NCI-H524 treated with DMSO at 0.1 percent for 48 hours (cell line): ENCODE results near the gene GEN1.
A peak's percentile ranks its signal among the peaks of the same experiment; 100 is the strongest.
"Not testable (repeated sequence)": the region's sequence is repeated elsewhere in the genome, so short reads cannot be mapped to it uniquely, and the experiment has no call there.

Source experiments
- DNase-seq: peaks from one replicate; lab custom pipeline; 2025; lab: John Stamatoyannopoulos, UW

Gene GEN1

DNA sequence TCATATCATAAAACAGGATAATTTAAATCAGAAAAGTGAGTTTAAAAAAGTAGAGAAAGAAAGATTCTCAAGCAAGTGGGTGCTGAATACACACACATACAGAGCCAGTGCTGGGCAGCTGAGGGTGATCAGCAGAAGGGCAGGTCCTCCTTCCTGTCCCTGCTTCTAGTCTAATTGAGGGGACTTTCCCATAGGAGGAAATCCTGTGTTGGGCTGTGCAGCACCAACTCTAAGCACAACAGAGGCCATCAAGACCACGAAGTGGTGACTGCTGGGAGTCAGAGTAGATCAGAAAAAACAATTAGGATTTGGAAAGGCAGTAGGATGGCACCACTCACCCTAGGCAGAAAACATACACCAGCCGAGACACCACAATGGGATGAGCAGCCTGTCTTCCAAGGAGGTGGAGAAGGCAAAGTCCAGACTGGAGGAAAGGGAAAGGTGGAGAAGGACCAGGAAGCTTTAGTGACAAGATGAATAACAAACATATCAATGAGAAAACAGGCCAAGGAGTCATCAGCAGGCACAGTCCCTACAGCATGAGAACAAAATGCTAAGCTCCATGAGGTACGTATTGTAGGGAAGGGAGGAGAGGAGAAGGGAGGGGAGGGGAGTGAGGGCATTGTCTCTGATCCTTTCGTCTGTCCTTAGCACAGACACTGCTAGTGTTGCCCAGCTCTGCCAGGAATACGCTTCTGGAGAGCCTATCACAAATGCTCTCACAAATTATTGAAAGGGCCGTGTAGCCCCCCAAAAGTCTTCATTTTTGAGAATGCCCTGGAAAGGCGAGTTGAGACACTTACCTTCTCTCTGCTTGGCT is 45.6 kb downstream of the GEN1 start:
- DNase-seq: no peak

DNA sequence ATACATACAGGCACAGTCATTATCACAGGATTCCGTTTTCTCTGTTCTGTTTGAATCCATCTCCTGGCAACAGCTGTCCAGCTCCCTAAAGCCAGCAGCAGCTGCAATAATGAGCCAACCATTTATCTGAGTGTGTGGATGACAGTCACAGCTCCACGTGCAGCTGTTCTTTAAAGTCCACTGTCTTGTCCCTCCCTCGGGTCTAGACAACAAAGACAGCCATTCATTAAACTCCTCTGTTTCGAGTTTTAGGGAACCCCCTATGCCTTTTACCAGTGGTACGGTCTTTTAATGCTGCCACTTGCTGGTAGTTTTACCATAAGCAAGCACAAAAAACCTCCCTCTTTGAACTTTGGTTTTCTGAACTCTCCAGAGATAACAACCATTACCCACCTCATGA is 46.3 kb downstream of the GEN1 start:
- DNase-seq: no peak

DNA sequence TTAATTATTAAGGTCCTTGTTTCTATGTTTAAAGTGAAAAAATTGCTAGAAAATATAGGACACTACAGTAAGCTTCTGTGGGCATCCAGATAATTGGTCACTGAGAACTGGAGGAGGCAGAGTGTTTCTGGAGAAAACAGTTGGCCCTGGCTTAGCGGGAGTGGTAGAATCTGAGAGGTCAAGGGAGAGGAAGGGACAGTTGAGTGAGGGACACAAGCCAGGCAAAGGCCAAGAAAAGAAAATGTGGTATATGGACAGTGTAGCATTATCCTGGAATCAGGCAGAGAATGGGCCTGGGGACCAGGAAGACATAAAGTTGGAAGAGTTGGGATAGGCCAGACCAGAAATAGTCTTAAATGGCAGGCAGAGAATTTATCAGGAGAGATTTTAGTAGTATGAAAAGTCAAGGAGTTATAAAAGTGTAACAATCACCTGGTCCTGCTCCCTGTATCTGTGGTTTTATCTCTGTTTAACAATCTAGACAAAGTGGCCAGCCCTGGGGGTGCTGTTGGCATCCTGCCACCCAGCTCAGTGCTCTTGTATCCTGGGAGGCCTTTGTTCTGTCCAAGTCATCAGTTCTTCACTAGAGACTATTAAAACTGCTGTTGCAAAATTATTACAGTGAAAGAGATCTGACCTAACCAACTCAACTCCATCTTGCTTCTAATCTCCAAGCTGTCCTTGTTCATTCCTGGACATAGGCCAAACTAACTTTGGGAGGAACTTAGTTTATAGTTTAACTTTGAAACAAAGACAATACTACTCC is 46.9 kb downstream of the GEN1 start:
- no peak for DNase-seq

DNA sequence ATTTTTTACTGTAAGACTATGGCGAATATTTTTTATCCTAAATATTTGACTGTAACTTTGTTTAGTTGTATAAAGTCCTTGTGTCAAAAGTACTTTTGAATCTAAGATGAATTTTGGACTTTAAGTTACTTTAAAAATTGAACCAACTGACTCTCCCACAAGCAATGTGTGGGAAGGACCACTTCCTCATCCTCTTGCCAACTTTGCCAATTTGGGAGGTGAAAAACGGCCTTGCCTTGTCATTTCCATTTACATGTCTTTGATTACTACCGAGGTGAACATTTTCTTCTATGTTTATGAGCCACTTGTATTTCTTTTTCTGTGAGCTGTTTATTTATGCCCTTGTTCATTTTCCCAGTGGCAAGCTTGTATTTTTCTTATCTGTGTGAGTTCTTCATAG is 49.6 kb downstream of the GEN1 start:
- no peak for DNase-seq

DNA sequence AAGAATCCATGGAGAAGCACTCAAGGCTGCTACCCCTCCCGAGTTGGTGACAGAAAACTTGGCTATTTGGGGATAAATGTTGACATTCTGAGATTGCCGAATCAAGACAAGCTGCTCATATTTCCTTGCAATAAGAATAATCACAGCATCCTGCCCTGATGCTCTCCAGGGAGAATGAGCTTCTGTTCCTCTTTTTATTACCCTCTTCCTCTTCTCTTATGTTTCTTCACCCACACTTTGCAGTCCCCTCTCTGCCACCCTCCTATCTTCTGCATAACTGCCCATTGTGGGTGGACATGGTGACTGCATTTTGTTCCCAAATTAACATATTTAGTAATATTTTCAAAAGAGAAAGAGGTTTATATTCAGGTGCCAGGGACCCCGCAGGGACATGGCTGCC is 50.4 kb downstream of the GEN1 start:
- no peak for DNase-seq

DNA sequence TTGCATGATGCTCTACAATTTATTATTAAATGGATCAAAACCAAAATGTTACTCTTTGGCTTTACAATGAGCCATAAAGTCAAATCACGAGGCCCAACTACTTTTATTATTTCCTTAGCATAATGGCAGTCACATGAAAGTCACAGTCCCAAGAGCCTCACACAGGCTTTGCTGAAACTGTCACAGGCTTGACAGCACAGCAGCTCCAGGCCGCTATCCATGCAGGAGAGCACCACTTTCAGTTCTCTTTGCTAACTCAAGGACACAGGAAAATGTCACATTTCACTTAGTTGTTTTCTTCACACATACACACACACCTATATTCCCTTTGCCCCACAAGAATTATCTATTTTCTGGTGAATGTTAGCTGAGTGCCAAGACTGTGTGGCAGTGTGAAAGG is 51.2 kb downstream of the GEN1 start:
- no peak for DNase-seq

DNA sequence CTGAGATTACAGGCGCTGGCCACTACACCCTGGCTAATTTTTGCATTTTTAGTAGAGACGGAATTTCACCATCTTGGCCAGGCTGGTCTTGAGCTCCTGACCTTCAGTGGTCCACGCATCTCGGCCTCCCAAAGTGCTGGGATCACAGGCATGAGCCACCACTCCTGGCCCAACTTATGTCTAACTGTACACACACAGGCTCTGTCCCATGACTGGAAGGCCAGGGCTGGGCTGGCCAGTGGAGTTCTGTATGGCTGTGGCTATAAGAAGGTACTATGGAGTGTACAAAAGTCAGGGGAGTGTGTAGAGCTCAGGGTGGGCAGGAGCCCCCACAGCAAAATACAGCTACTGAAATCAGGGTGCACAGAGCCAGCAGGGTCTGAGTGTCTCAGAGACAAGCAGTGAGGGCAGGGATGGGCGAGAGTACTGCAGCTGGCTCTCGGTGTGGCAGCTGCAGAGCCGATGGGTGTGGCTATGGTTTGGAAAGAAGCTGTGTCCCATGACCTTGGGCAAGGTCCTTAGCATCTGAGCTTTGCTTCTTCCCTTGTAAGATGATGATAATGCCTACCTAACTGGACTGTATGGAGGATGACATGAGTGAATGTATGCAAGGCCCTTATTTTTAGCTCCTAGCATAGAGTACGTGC is 51.9 kb downstream of the GEN1 start:
- no peak for DNase-seq

DNA sequence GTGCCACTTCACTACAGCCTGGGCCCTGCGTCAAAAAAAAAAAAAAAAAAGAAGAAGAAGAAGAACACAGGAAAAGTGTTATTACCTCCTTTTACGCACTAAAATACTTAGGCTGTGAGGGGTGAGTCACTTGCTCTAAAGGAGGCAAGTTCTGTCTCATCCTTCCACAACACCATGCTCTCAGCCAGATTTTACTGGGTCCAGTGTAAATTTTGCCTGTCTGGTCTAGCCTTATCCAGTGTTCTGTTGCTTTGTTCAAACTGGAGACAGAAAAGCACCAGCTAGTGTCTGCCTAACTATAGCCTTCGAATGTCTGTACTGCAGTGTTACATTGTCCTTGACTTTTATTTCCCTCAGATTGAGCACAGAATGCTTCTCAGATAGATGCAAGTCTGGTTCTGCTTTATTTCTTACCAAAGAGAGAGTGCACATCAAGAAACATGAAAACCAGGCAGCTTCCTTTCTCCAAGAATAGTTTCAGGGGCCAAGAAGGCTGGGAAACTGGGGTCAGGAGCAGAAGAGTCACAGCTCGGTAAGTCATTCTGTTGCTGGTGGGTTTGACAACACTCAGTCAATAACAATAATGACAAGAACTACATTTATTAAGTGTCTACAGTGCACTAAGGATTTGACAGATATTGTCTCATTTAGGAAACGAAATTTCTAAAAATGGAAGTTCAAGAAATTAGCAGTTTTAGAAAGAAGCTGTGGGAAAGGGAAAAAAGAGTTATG is 59.2 kb downstream of the GEN1 start:
- DNase-seq: no peak

DNA sequence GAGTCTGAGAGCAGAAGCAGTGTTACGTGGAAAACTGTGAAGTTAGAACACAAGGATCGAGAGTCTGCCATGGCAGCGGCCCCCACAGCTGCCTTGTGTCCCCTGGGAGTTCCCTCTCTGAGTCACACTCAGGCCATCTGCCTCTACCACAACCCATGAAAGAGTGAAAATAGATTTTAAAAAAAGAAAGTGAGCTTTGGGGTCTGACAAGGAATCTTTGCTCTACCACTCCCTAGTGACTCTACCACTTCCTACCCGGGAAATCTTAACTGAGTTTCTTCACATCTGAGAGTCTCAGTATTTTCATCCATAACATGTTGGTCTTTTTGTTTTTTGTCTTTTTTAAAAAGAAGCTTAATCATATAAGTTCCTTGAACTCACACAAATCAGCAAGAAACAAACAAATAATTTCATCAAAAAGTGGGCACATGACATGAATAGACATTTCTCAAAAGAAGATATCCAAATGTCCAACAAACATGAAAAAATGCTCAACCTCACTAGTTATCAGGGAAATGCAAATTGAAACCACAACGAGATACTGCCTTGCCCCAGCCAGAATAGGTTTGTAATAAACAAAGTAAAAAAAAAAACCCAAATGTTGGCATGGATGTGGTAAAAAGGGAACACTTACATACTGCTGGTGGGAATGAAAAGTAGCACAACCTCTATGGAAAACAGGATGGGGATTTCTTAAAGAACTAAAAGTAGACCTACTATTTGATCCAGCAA is 60.0 kb downstream of the GEN1 start:
- DNase-seq: peak; percentile 77

DNA sequence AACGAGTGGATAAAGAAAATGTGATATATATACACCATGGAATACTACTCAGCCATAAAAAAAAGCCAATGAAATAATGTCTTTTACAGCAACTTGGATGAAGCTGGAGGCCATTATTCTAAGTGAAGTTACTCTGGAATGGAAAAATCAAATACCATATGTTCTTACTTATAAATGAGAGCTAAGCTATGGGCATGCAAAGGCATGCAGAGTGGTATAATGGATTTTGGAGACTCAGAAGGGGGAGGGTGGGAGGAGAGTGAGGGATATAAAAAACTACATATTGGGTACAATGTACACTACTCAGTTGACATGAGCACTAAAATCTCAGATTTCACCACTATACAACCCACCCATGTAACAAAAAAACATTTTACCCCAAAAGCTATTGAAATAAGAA is 60.7 kb downstream of the GEN1 start:
- DNase-seq: no peak

DNA sequence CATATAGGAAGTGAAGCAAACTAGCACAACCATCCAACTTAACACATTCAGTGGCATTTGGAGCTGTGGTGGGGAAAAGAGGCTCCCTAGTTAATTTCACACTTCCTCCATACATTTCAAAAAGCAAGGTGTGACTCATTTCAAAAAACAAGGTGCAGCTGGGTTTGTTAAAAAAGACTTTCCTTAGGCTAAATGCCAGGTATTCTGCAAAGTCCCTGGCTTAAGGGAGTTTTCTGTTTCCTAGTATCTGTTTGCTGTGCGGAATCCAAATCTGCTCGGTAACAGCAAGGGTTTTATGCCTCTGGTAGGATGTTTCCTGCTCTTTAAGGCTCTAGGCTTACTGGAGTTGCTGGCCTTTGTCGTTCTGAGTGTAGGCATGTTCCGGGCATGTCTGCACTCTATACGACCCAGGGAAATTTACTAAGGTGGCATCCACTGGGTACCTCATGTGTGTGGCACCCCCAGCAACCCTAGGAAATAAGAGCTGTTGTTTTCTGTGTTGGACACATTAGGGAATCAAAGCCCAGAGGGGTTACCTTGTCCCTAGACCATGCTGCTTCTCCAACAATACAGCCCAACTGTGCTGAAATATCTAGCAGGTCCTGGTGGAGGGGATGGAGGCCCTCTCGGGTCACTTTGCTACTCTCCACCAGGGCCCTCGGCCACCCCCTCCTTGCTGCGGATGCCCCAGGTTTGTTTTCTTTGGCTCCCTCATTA is 61.7 kb downstream of the GEN1 start:
- no peak for DNase-seq

DNA sequence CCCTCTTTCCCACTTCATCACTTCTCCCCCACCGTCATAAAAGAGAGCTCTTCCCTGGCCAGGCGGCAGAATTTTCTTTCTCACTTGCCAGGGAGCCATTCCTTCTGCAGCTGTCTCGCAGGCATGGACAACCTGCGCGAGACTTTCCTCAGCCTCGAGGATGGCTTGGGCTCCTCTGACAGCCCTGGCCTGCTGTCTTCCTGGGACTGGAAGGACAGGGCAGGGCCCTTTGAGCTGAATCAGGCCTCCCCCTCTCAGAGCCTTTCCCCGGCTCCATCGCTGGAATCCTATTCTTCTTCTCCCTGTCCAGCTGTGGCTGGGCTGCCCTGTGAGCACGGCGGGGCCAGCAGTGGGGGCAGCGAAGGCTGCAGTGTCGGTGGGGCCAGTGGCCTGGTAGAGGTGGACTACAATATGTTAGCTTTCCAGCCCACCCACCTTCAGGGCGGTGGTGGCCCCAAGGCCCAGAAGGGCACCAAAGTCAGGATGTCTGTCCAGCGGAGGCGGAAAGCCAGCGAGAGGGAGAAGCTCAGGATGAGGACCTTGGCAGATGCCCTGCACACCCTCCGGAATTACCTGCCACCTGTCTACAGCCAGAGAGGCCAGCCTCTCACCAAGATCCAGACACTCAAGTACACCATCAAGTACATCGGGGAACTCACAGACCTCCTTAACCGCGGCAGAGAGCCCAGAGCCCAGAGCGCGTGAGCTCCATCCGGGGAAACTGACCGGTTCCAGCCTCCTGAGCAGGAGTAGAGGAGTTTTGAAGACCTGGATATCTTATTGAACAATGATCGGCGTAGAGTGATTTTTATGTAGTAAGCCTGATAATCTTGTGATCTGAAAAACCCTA is 62.7 kb downstream of the GEN1 start, which contains the start of gene MSGN1:
MSGN1 (plus strand) TSS at position 65 of the 850 bp plus-strand sequence; CDS start at position 124, 59 bp downstream.
- no peak for DNase-seq

DNA sequence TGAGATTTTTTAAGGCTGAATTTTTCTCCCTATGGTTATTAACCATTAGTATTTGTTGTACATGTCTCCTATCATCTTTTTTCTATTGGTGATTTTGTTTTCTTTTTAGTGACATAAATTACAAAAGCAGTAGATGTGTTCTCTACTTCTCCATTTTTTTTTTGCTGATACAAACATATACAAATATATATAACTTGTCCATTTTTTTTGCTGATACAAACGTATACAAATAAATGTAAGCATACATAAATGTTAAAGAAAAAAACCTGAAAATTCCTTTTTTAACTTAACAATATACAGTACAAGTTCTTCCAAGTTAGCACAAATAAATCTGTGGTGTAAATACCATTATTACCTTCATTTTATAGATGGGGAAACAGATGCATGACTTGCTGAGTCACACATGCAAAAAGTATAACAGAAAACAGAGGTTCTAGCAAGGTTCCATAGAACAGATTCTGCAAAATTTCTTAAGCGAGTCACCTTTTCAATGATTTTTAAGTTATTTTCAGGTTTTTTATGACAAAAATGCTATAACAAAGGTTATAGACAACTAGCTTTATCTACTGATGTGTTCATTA is 64.4 kb downstream of the GEN1 start:
- no peak for DNase-seq

DNA sequence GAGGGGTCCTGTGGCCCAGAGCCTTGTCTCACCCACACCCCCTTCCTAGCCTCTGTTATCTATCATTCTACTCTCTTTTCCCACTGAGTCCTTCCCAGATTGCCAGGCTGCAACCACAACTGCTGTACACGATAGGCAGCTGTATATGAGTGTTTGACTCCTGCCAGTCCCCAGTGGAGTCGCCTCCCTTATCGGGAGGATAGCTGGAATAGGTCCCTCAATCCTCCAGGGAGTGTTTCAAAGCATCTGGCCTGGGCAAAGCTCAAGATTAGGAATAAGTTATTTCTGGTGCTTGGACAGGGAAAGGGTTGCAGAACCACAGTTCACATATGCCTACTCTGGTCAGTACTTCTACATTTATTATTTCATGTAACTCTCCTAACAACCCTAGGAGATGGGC is 67.1 kb downstream of the GEN1 start:
- no peak for DNase-seq

DNA sequence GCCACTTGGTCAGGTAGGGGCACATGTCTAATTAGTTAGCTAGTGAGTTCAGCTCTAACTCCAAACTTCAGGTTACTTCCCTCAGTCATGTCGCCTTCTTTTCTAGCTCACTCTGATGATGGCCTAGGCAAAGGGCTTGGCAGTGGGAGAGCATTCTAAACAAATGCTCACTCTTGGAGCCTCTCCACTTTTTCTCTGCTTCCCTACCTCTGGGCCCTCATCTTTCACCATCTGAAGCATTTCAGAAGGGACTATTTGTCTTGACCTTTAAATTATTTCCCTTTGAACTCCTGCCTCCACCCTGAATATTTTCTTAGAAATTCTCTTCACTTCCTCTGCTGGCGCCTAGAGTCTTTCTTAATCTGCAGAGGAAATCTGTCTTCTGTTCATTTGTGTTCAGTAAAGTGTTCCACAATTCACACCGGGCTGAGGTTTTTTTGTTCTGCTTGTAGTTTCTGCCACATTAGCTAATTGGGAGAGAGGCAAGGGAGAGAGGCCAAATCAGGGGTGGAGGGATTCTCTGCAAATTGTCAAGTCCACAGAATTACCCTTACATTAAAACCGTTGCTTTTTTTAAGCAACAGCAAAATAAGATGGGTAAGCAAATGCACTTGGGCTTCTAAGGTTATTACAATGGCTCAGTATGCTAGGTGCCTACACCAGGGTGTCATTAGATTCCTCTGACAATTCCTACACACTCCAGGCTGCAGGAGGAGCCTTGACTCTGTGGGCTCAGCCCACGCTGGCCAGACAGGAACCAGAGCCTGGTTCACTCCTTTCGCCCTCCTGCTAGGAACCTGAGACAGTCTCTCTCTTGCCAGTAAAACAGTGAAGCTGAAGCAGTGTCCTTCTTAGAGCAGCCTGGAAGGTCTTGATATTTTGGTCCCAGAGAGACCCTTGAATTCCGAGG is 67.9 kb downstream of the GEN1 start:
- DNase-seq: no peak

DNA sequence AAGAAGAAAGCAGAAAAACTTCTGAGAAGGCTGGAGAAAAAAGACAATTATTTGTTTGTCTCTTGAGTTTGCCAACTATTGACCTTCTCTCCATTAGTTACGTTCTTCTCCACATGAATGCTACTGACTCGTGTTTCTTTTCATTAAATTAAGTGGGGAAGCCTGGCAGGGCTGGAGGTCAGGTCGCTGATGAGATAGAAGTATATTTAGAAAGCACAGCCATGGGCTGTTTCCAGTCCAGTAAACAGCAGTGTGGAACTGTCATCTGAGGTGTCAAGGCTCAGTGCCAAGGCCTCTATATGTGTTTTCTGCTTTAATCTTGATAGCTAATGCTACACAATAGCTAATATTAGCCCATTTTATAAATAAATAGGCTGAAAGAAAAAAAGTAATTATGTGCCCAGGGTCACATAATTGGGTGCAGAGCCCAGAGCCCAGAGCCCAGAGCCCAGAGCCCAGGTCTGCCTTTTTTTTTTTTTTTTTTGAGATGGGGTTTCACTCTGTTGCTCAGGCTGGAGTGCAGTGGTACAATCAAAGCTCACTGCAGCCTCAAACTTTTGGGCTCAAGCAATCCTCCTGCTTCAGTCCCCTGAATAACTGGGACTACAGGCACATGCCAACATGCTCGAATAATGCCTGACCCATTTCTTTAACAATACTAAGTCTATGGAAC is 68.6 kb downstream of the GEN1 start:
- no peak for DNase-seq

DNA sequence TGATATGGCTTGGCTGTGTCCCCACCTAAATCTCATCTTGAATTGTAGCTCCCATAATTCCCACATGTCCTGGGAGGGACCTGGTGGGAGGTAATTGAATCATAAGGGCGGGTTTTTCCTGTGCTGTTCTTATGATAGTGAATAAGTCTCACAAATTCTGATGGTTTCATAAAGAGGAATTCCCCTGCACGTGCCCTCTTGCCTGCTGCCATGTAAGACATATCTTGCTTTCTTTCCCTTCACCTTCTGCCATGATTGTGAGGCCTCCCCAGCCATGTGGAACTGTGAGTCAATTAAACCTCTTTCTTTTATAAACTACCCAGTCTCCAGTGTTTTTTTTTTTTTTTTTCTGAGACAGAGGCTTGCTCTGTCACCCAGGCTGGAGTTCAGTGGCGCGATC is 69.7 kb downstream of the GEN1 start:
- not testable (repeated sequence) for DNase-seq

DNA sequence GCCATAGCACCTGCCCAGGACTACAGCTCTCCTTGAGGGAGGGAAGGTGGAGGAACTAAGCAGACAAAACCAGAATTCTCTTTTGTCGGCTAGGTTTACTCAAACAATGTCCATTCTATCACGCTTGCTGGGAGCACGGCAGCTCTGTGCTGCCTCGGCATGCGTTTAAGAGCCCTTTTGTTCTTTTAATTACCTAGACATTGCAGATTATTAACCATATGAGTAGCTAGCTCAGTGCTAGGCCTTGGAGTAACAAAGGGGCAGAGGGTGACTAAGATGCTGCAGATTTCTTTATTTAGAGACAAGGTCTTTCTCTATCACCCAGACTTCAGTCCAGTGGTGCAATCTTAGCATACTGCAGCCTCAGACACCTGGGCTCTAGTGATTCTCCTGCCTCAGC is 73.4 kb downstream of the GEN1 start:
- no peak for DNase-seq
